ENCODE results near the gene MARK1.
A peak's percentile ranks its signal among the peaks of the same experiment; 100 is the strongest.

Gene MARK1

DNA sequence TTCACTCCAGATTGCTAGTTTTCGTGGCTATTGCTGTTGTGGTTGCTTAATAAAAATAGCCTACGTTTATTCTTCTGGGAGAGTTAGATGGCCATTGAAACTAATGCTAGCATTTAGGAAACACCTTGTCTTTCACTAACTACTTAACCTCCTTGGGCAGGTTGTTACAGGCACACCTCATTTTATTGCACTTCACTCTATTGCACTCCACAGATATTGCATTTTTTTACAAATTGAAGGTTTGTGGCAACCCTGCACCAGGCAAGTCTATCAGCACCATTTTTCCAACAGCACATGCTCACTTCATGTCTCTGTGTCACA lies 11.3 kb upstream of the MARK1 start (continued):
- TF ChIP-seq ZNF658 (tag by site-specific recombination; IDR thresholded peaks at IDR 0.05) = no peak

DNA sequence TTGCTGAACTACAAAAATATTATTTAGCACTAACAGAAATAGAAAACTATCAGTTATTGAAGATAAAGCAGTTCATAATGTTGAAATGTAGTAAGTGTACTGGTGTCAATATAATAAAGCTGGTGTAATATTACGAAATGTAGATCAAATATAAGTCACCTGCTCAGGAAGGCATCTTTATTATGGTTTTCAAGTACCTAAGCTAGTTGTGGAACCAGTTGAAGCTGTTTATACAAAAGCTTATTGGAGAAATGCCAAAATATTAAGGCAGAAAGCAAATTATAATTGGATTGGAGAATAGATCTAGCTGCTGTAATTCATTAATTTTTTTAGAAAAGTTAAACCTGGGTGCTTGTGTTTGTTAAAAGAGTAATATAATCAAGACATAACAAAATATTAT lies 6.2 kb upstream of the MARK1 start:
- Histone ChIP-seq H3K4me1 (ENCODE audit: control insufficient read depth, insufficient read depth, low read length) (no peaks in the 10 kb centered on the region; the same call in 1 of the 2 replicates), H3K9me3 (ENCODE audit: control insufficient read depth, insufficient read depth, low read depth, low read length) (no peaks in the 10 kb centered on the region), H3K36me3 (ENCODE audit: control insufficient read depth in 2 of 2, insufficient read depth in 1 of 2, low read length in 2 of 2) (no peaks in the 10 kb centered on the region), H3K4me3 (ENCODE audit: low read depth, low read length) (no peak overlapping the region), H3K27ac (ENCODE audit: extremely low read depth, low read depth, low read length) (no peak overlapping the region)
- ChIA-PET POLR2A (no interaction called here), CTCF (interaction anchor here (0.6 kb wide), 1 partner anchor 253 kb away, joined by 3 read pairs; no protein-coding TSS in a partner anchor)
- TF ChIP-seq KLF8 (tag by site-specific recombination; IDR thresholded peaks at IDR 0.05) = no peak
- TF ChIP-seq, protein P1, sequence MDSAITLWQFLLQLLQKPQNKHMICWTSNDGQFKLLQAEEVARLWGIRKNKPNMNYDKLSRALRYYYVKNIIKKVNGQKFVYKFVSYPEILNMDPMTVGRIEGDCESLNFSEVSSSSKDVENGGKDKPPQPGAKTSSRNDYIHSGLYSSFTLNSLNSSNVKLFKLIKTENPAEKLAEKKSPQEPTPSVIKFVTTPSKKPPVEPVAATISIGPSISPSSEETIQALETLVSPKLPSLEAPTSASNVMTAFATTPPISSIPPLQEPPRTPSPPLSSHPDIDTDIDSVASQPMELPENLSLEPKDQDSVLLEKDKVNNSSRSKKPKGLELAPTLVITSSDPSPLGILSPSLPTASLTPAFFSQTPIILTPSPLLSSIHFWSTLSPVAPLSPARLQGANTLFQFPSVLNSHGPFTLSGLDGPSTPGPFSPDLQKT (IDR thresholded peaks at IDR 0.05; ENCODE audit: borderline replicate concordance, low read depth, low read length) = no peak
- TF ChIP-seq, protein P2, sequence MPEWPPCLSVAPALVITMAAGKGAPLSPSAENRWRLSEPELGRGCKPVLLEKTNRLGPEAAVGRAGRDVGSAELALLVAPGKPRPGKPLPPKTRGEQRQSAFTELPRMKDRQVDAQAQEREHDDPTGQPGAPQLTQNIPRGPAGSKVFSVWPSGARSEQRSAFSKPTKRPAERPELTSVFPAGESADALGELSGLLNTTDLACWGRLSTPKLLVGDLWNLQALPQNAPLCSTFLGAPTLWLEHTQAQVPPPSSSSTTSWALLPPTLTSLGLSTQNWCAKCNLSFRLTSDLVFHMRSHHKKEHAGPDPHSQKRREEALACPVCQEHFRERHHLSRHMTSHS (tag by site-specific recombination; IDR thresholded peaks at IDR 0.05) = no peak
- no peak for TF ChIP-seq ZNF791 (tag by site-specific recombination; IDR thresholded peaks at IDR 0.05)
- no peak for TF ChIP-seq TCF7L2 (IDR thresholded peaks at IDR 0.05; ENCODE audit: borderline replicate concordance, low read depth, low read length)

DNA sequence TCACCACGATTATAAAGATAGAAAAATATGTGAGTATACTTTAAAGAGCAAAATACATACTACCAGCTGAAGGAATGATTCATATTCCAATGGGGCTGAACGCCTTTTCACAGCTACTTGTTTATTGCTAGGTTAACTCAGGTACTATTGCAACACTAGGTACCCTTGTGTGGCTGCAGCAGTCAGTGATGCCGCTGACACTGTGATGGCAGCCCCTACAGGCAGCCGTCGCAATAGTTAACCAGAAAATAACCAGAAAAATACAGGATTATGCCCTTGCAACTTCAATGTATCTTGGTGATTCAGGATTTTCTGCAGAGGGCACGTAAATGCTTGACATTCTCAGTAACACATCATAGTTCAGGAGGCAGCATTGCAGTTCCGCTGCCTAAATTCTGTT lies 1.6 kb upstream of the MARK1 start:
- H3K36me3 ChIP-seq (ENCODE audit: control insufficient read depth in 2 of 2, insufficient read depth in 1 of 2, low read length in 2 of 2) = no peaks in the 10 kb centered on the region
- ChIA-PET CTCF (interaction anchor here (0.9 to 1.1 kb wide), 3 partner anchors 22 to 178 kb away, joined by 3 to 6 read pairs (median 4); no protein-coding TSS in a partner anchor), POLR2A (no interaction called here)
- H3K27ac ChIP-seq (ENCODE audit: extremely low read depth, low read depth, low read length) = no peak overlapping the region
- peaks cover 7% of the 10 kb centered on the region; the same call in 1 of the 2 replicates for H3K4me1 ChIP-seq (ENCODE audit: control insufficient read depth, insufficient read depth, low read length)
- H3K9me3 ChIP-seq (ENCODE audit: control insufficient read depth, insufficient read depth, low read depth, low read length) = no peaks in the 10 kb centered on the region
- H3K4me3 ChIP-seq (ENCODE audit: low read depth, low read length) = no peak overlapping the region
- TF ChIP-seq, protein P3, sequence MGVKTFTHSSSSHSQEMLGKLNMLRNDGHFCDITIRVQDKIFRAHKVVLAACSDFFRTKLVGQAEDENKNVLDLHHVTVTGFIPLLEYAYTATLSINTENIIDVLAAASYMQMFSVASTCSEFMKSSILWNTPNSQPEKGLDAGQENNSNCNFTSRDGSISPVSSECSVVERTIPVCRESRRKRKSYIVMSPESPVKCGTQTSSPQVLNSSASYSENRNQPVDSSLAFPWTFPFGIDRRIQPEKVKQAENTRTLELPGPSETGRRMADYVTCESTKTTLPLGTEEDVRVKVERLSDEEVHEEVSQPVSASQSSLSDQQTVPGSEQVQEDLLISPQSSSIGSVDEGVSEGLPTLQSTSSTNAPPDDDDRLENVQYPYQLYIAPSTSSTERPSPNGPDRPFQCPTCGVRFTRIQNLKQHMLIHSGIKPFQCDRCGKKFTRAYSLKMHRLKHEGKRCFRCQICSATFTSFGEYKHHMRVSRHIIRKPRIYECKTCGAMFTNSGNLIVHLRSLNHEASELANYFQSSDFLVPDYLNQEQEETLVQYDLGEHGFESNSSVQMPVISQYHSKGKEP (tag by site-specific recombination; IDR thresholded peaks at IDR 0.05) = peak; percentile 65; the same call in 1 of the 2 replicates
- TF ChIP-seq, protein P4, sequence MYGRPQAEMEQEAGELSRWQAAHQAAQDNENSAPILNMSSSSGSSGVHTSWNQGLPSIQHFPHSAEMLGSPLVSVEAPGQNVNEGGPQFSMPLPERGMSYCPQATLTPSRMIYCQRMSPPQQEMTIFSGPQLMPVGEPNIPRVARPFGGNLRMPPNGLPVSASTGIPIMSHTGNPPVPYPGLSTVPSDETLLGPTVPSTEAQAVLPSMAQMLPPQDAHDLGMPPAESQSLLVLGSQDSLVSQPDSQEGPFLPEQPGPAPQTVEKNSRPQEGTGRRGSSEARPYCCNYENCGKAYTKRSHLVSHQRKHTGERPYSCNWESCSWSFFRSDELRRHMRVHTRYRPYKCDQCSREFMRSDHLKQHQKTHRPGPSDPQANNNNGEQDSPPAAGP (tag by site-specific recombination; IDR thresholded peaks at IDR 0.05) = no peak
- TF ChIP-seq ZNF514 (tag by site-specific recombination; IDR thresholded peaks at IDR 0.05) (no peak), ZNF266 (tag by site-specific recombination; IDR thresholded peaks at IDR 0.05; ENCODE audit: low read depth) (no peak), ZNF48 (tag by site-specific recombination; IDR thresholded peaks at IDR 0.05) (no peak), ZNF785 (tag by site-specific recombination; IDR thresholded peaks at IDR 0.05) (no peak), KLF10 (tag by site-specific recombination; IDR thresholded peaks at IDR 0.05) (no peak), ZNF600 (tag by site-specific recombination; IDR thresholded peaks at IDR 0.05) (no peak), ZNF548 (tag by site-specific recombination; IDR thresholded peaks at IDR 0.05) (no peak), TRIM28 (IDR thresholded peaks at IDR 0.05; ENCODE audit: borderline replicate concordance, low read length) (0 out of 2 replicates have a peak, but pooled peaks have one; percentile 51), ZFHX2 (tag by site-specific recombination; conservative IDR thresholded peaks at IDR 0.05) (no peak), ZNF670 (tag by site-specific recombination; IDR thresholded peaks at IDR 0.05; ENCODE audit: low read depth) (no peak)
- TF ChIP-seq, protein P5, sequence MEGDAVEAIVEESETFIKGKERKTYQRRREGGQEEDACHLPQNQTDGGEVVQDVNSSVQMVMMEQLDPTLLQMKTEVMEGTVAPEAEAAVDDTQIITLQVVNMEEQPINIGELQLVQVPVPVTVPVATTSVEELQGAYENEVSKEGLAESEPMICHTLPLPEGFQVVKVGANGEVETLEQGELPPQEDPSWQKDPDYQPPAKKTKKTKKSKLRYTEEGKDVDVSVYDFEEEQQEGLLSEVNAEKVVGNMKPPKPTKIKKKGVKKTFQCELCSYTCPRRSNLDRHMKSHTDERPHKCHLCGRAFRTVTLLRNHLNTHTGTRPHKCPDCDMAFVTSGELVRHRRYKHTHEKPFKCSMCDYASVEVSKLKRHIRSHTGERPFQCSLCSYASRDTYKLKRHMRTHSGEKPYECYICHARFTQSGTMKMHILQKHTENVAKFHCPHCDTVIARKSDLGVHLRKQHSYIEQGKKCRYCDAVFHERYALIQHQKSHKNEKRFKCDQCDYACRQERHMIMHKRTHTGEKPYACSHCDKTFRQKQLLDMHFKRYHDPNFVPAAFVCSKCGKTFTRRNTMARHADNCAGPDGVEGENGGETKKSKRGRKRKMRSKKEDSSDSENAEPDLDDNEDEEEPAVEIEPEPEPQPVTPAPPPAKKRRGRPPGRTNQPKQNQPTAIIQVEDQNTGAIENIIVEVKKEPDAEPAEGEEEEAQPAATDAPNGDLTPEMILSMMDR (tag by site-specific recombination; IDR thresholded peaks at IDR 0.05) = peak; percentile 28; the same call in 1 of the 2 replicates
- TF ChIP-seq, protein P6, sequence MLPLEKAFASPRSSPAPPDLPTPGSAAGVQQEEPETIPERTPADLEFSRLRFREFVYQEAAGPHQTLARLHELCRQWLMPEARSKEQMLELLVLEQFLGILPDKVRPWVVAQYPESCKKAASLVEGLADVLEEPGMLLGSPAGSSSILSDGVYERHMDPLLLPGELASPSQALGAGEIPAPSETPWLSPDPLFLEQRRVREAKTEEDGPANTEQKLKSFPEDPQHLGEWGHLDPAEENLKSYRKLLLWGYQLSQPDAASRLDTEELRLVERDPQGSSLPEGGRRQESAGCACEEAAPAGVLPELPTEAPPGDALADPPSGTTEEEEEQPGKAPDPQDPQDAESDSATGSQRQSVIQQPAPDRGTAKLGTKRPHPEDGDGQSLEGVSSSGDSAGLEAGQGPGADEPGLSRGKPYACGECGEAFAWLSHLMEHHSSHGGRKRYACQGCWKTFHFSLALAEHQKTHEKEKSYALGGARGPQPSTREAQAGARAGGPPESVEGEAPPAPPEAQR (tag by site-specific recombination; IDR thresholded peaks at IDR 0.05) = no peak
- TF ChIP-seq, protein P7, sequence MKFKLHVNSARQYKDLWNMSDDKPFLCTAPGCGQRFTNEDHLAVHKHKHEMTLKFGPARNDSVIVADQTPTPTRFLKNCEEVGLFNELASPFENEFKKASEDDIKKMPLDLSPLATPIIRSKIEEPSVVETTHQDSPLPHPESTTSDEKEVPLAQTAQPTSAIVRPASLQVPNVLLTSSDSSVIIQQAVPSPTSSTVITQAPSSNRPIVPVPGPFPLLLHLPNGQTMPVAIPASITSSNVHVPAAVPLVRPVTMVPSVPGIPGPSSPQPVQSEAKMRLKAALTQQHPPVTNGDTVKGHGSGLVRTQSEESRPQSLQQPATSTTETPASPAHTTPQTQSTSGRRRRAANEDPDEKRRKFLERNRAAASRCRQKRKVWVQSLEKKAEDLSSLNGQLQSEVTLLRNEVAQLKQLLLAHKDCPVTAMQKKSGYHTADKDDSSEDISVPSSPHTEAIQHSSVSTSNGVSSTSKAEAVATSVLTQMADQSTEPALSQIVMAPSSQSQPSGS (tag by site-specific recombination; IDR thresholded peaks at IDR 0.05; ENCODE audit: low read depth) = no peak

All from HEK293 (cell line).